HG03135 (cell line): ENCODE data around the gene ZIC5.
A peak's percentile ranks its signal among the peaks of the same experiment; 100 is the strongest.

Experiments
- ATAC-seq: cut with Tn5 transposase; IDR thresholded peaks from one replicate; pipeline ENCODE4 v1.9.1; 2021; ENCODE audit warnings: mild to moderate bottlenecking, moderate library complexity; ENCODE audit not compliant: unreplicated experiment

ZIC5 gene

DNA sequence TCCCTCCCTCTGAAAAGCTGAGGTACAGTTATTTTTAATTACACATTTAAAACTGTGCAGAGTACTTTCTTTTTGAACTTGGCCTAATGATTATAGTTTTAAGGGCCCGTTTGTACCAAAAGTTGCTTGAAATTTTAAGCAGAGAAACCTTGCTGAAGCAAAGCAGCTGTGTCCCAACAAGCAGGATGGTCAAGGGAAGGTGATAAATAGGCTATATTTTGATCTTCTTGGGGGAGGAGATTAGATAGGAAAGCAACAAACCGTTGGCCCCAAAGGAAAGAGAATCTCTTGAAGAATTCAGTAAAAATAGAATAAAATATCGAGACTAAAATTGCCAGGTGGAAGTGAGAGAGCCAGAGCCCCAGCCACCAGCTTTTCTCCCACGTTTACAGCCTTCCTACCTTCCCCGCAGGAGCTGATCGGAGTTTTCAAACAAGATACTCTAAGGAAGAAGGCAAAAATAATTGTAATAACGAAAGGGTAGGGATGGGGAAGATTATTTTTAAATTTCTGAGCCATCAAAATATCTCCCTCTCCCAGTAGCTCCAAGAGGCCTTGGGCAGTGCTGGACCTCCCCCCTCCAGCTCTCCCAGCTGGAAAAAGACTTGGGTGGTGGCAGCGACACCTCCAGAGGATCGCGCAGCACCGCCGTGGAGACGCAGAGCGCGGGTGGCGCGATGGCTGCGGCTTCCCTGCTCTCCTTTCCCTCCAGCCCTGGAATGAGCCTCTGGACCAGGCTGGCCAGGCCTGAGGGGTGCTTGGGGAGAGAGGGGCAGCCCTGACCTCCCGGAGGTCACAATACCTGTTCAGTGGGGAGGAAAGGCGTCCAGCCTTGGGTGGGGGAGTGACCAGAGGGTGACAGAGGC, 15.8 kb upstream of the ZIC5 start:
- ATAC-seq: no peak

DNA sequence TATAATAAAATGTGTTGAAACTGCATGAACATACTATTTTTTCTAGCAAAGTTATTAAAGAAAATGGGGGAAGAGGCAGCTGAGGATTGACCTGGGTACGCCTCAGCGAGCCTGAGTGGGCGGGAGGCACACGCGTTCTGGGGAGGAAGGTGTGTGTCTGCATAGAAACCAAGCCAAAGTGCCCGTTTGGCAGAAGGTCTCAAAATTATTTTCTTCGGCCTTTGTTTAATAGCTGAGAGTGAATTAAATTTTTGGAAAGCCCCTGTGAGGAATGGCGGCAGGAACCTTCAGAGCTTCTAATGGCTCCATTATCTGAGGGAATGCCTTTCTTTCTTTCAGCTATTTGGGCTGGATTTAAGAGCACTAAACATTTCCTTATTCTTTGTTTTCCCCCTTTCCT, 15.2 kb upstream of the ZIC5 start:
- no peak for ATAC-seq

DNA sequence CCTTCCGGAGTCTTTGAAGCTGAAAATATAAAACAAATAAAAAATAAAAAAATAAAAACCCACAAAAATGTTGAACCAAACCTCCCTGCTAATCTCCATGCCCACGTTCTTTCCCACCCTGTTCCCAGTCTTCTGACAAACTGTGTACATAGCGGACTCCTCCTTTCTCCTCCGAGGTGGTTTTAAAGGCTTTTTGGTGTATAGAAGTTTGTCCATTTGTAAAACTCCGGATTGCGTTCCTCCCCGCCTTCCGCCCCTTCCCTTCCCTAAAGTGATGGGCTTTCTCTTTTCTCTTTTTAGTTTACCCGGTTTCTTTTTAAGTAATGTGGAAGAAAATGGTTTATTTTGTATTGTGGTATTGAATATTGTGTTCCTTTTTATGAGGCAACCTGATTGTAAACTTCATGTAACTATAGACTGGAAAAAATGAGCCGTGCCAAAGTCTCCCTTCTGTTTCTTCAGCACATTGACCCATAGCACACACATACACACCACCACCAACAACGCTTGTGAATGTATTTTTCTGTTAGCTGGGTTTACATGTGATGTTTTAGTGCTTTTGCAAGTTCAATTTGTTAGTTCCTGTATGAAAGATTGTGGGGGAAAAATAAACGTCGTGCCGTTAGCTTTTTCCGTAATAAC, 14.4 kb upstream of the ZIC5 start:
- ATAC-seq: no peak

DNA sequence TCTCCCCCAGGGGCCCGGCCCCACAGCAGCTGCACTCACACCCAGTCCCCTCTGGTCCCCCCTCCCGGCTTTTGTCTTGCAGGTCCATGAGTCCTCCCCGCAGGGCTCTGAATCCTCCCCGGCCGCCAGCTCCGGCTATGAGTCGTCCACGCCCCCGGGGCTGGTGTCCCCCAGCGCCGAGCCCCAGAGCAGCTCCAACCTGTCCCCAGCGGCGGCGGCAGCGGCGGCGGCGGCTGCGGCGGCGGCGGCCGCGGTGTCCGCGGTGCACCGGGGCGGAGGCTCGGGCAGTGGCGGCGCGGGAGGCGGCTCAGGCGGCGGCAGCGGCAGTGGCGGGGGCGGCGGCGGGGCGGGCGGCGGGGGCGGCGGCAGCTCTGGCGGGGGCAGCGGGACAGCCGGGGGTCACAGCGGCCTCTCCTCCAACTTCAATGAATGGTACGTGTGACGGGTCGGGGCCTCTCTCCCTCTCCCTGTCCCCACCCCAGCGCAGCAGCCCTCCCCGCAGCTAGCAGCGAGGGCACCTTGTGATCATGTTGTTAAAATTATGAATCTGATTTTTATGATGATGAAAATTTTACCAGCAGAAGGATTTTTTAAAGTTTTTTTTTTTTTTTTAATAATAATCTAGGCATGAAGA, 13.8 kb upstream of the ZIC5 start:
- no peak for ATAC-seq

DNA sequence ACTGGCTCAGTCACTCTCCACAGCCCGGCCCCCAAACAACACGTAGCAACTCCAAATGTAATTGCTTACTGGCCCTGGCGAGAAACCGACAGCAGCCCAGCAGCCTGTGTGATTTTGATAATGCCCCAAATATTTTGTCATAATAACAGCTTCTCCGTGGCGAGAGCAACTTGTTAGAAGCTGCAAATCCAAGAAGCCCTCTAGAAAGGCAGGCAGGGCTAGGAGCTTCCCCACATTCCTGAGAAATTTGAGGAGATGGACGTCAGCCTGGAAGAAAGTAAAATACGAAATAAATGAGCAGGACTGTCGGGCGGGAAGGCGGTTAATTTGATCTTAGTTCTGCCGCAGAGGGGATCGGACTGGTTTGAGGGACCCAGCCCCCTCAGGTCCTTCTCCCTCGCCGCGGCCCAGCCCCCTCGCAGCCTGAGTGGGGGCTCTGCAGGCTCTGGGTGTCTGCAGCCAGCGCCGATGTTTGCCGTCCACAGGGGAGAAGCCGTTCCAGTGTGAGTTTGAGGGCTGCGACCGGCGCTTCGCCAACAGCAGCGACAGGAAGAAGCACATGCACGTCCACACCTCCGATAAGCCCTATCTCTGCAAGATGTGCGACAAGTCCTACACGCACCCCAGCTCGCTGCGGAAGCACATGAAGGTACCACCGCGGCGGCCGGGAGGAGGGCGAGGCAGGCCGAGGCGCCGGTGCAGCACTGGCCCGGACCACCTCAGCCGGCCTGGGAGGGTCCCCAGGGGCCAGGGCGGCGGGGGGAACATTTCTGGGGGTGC, 13.1 kb upstream of the ZIC5 start:
- ATAC-seq: no peak

DNA sequence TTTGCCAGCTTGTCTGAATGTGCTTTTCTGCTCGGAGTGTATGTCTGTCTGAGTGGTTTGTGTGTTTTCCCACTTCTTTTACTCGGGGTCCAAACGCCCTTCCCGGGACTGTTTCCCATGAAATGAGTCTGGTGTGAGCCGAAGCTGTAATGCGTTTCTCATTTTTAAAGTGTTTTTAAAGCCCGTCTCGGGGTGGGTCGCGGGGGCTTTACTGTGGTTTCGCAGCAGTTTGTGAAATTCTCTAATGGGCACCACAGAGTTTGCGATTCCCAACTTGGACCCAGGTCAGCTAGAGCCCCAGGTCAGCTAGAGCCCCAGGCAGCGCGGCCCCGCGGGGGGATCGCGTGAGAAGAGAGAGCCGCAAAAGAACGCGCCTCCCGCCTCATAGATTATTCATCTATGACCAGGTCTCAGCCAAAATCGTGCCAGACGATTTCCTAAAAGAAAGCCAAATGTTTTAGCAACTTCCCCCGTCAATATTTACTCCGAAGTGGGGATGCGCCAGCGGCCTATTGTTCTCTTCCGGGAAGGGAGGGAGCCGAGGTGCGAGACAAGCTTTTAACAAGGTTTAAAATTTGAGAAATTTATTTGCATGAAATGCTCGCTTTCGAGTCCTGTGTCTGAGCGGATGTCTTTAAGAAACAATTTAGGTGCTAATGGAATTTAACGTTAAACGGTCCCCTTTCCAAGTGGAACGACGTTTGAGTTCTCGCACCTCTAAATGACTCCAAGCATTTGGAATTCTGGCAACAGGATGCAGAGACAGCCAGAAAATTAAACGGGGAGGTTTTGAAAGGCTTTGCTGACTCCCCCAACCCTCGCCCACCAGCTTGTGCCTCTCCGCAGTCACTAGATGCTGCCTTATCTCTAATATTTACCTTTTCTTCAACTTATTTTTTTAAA, 12.2 kb upstream of the ZIC5 start:
- no peak for ATAC-seq

DNA sequence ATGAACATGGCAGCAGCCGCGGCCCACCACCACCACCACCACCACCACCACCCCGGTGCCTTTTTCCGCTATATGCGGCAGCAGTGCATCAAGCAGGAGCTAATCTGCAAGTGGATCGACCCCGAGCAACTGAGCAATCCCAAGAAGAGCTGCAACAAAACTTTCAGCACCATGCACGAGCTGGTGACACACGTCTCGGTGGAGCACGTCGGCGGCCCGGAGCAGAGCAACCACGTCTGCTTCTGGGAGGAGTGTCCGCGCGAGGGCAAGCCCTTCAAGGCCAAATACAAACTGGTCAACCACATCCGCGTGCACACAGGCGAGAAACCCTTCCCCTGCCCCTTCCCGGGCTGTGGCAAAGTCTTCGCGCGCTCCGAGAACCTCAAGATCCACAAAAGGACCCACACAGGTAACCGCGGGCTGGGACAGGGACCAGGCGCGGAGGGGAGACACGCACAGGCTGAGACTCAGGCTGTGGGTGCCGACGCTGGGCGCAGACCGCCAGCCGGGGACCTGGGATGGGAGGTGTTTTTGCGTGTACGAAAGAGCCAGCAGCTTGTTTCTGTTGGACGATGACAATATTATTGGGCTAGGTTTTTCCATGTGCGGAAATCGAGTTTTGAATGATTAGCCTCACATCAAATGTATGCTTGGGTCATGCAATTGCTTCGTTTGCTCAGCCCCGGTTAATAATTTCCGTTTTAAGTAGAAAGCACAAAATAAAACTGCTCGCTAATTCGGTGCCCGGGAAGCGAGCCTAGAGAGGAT, 11.3 kb upstream of the ZIC5 start:
- no peak for ATAC-seq

DNA sequence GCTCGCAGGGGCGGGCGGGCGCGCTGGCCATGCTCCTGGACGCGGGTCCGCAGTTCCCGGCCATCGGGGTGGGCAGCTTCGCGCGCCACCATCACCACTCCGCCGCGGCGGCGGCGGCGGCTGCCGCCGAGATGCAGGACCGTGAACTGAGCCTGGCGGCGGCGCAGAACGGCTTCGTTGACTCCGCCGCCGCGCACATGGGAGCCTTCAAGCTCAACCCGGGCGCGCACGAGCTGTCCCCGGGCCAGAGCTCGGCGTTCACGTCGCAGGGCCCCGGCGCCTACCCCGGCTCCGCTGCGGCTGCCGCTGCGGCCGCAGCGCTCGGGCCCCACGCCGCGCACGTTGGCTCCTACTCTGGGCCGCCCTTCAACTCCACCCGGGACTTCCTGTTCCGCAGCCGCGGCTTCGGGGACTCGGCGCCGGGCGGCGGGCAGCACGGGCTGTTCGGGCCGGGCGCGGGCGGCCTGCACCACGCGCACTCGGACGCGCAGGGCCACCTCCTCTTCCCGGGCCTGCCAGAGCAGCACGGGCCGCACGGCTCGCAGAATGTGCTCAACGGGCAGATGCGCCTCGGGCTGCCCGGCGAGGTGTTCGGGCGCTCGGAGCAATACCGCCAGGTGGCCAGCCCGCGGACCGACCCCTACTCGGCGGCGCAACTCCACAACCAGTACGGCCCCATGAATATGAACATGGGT, 10.6 kb upstream of the ZIC5 start:
- ATAC-seq: no peak

DNA sequence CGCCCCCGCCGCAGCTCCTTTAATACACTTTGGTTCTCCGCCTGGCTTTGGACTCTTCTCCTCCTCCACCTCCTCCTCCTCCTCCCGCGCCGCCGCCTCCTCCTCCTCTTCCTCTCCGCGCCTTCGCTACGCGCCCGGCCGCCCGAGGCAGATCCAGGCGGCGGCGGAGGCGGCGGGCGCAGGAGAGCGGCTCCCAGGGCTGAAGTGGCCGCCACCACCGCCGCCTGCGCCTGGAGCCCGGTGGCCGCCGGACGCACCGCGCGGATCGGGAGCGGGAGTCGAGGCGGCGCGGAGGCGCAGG, 10.1 kb upstream of the ZIC5 start, which contains the start of gene ZIC2:
ZIC2 (plus strand) TSS at position 50 of the 301 bp plus-strand sequence. CDS start 281 bp downstream, outside the sequence.
- ATAC-seq: no peak

DNA sequence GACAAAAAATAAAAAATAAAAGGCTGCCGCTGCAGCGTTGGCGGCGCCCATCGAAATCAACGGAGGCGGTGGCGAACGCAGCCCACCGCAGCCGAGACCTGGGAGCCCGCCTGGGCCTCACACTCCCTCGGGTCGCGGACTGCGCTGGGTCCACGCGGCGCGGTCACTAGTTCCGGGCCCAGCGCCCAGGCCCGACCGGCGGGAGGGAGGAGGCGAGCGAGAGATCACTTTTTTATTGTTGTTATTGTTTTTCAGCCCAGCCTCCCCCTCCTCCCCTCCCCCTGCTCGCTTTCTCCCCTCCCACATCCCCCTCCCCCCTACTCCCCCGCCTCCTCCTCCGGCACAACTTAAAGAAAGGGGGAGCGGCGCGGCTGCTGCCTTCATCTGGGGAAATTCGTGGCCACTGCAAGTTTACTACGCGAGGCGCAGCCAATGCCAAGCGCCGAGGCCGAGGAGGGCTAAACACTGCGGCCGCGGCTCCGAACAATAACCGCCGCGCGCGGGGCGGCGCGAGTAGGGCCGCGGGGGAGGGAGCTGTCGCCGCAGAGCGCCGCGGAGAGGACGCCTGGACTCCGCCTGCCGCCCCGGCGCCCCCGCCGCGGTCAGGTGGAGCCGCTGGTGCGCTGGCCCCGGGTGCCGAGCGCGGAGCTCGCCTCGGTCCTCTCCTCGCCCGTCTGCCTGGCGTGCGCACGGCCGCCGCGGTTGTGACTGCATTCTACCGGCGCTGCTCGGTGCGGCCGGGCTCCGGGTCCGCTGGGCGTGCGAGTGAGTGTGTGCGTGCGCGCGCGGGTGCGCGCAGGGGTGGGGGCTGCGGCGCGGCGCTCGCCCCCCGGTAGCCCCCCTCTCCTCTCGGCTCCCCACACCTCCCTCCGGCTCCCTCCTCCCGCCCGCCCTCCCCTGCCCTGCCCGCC, 9.5 kb upstream of the ZIC5 start:
- no peak for ATAC-seq

DNA sequence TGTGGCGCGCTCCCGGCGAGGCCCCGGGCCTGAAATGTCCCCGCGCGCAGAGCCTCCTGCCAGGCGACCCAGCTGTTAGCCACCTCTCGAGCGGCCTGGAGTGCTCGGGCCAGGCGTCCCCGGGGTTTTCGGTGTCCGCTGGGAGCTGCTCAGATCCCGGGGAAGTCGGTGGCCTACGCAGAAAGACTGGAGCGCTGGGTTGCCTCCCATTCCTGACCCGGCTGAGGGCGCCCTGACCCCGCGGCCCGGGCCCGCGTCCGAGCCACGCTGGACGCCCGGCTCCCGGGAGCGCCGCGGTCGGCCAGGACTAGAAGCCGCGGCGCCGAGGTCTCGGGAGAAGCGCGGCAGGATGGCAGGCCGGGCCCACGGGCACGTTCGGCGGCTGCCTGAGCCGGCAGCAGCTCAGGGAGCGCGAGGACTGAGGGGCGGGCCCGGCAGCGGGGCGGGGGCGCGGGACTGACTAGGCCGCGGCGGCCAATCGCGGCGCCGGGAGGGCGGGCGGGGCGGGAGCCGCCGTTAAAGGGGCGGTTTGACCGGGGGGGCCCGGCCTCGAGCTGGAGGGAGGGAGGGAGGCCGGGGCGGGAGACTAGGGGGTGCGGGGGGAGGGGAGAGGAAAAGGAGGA, 8.7 kb upstream of the ZIC5 start:
- peak; percentile 53 for ATAC-seq

DNA sequence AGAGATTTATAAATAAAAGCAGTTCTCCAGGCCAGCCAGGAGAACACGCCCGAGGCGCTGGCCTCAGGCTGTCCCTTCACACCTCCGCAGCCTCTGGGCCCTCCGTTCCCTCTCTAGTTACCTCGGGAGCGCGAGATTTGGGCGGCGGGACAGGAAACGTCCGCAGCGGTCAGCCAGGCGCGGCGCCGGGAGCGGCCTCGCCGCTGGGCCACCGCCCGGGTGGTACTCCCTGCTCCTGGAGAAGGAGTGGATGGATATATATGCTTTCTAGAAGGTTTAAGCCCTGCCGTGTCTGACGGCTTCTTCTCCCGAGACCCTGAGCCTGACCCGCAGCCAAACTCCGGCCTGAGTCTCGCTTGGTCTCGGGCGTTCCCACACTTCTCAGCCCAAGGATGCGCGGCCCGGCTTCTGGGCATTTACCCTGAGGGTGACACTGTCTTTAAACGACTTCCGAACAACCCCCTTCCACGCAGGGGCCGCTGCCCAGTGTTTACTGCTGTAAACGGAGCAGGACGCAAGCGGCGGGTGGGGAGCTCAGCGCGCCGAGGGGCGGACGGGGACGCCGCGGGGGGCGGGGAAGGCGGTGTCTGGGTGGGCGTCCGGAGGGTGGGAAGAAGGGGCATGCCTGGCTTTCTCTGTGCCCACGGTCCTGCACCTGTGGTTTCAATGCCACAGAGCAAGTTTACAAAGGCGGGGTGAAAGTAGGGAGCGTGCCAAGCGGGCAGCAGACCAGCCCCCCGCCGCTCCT, 8.1 kb upstream of the ZIC5 start:
- ATAC-seq: no peak

DNA sequence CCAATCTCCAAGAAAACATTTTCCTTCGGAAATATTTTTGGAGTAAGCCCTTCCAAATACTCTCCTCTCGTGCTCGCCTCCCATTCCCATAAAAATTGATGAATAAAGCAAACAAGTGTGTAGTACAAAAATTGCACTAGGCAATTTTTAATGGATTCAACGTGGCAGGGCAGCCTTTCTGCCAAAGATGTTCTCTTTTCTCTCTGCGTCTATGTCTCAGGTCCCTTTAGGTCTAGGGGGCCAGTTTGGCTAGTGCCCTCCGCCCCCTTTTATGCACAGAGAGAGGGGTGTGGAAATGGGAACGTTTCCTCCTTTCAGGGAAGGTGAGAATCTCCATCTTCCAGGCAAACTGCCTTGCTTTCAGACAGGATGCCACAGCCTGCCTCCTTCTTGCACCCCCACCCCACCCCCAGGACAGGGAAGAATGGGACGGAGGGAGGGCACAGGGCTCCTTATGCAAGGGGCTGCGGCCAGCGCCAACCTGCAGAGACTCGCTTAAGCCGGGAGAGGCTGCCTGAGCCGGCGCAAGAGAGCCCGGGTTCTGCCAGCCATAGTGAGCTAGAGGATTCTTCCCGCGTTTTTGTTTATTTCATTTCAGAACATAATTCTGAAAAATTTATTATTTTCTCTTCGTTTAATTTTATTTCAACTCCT, 7.4 kb upstream of the ZIC5 start:
- no peak for ATAC-seq

DNA sequence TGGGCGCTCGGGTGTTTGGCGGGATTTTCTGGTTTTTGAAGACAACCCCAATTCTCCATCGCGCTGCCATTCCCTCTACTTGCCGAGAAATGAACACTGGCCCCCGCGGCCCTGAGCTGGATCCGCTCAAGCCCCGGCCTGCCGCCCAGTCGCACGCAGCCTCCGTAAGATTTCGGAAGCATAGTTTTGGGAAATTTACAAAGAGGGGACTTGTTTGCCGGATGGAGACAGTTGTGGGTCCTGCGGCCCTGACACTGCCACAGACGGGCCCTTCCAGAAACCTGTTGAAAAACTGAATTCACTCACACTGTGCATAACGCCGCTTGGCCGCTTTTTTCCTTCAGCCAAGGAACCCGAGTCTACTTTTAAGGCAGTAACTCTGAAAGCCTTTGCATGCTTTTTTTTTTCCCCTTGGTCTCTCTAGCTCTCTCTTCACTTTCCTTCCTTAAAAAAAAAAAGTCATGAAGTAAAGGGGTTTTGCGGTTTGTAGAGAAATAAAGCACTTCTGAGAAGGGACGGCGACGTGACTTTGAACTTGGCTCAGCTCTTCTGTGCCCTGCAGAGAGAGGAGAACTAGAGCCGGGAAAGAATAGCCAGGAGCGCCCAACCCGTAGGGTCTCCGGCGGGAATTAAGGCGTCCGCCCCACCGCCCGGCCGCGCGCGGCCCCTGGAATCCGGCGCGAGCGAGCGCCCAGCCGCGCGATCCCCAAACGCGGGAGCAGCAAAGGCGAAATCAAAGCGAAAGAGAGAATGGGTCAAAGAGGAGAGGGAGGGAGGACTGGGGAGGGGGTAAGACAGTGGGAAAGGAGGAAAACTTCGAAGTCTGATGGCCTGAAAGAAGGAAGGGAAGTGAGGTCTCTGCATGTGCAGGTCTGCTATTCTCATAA, 6.6 kb upstream of the ZIC5 start:
- no peak for ATAC-seq

DNA sequence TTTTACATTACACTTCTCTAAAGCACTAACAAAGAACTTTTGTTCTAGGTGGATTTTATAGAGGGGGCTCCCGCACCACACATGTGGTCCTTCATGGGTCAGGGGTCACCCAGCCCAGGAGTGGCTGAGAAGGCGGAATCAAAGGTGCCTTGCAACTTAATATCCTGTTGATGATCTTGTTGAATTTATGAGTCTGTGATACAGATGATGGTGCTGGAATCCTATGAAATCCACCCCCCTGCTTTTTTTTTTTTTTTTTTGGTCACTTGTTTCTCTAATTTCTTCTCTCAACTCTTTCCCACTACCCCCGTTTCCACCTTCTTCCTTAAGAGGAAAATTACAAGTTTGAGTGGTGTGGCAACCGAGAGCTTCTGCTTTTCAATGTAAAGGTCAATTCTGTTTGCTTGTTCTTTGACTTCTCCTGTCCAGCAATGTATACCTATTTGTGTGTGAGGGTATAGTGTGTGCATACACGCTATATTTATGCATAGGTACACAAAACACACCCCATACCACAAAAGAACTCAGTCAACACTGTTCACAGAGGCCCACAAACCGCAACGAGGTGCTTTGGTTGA, 5.9 kb upstream of the ZIC5 start:
- ATAC-seq: no peak
